Kidney epithelial cell (primary cell): ENCODE results near the gene NLRC5. TPM values are rescaled to one million over a fixed set of nuclear protein-coding genes. Genes with fewer than 3 reads are reported as not detected.

Experiments used
- DNase-seq: peaks from one replicate; pipeline ENCODE4 v3.0.0-alpha.2; 2010; ENCODE audit warnings: low read depth
- H3K27me3 ChIP-seq: 2 replicates; pipeline ENCODE4 v1.6.0; 2011; ENCODE audit warnings: low read length; ENCODE audit not compliant: control insufficient read depth, insufficient read depth
- H3K36me3 ChIP-seq: 2 replicates; pipeline ENCODE4 v1.5.1; 2011; ENCODE audit warnings: low read length; ENCODE audit not compliant: control insufficient read depth, insufficient read depth
- H3K4me3 ChIP-seq: 2 replicates; pipeline ENCODE4 v1.5.1; 2011; ENCODE audit warnings: low read depth, mild to moderate bottlenecking, control low read depth, low read length
- CTCF ChIP-seq: IDR thresholded peaks from 2 replicates; pipeline ENCODE4 v1.5.1; 2011; ENCODE audit warnings: mild to moderate bottlenecking, moderate library complexity, low read length, control low read depth, inconsistent platforms; ENCODE audit not compliant: insufficient read depth, poor library complexity, severe bottlenecking
- total RNA-seq: library from RNA; depleted of rRNA; stranded (reverse); fragments of >200 nt; gene quantifications from 2 replicates; pipeline ENCODE4 v1.2.3, GENCODE V29; 2015

The NLRC5 gene
- total RNA-seq, 1 donor from 2014 or later, result 7.7 TPM

GRCh38 chr16:57110937-57111336, 121.6 kb downstream of the NLRC5 start:
- no peak for TF ChIP-seq CTCF
- peaks cover 4% of the 10 kb centered on the region for H3K36me3 ChIP-seq
- H3K4me3 ChIP-seq, result no peak overlapping the region
- H3K27me3 ChIP-seq, result no peaks in the 10 kb centered on the region
- DNase-seq, result no peak

- no peak for DNase-seq
- Histone ChIP-seq H3K36me3 (peaks cover 4% of the 10 kb centered on the region), H3K4me3 (no peak overlapping the region), H3K27me3 (no peaks in the 10 kb centered on the region)
- TF ChIP-seq CTCF, result no peak
Observed at GRCh38 chr16:57111420-57111819, 122.1 kb downstream of the NLRC5 start.

- Histone ChIP-seq H3K27me3 (no peaks in the 10 kb centered on the region), H3K36me3 (peaks cover 5% of the 10 kb centered on the region), H3K4me3 (no peak overlapping the region)
- no peak for TF ChIP-seq CTCF
- DNase-seq, result no peak
Observed at GRCh38 chr16:57112403-57113041, 123.2 kb downstream of the NLRC5 start.

GRCh38 chr16:57113042-57113453, 123.7 kb downstream of the NLRC5 start:
- Histone ChIP-seq H3K36me3 (peaks cover 5% of the 10 kb centered on the region), H3K4me3 (no peak overlapping the region), H3K27me3 (no peaks in the 10 kb centered on the region)
- peak; percentile 25 for DNase-seq
- TF ChIP-seq CTCF, result no peak

GRCh38 chr16:57113664-57114063, 124.3 kb downstream of the NLRC5 start:
- peaks cover 5% of the 10 kb centered on the region for H3K36me3 ChIP-seq
- no peak overlapping the region for H3K4me3 ChIP-seq
- DNase-seq, result no peak
- TF ChIP-seq CTCF, result no peak
- H3K27me3 ChIP-seq, result no peaks in the 10 kb centered on the region

- TF ChIP-seq CTCF, result no peak
- no peak for DNase-seq
- no peak overlapping the region for H3K4me3 ChIP-seq
Observed at GRCh38 chr16:57115168-57115513, 125.8 kb downstream of the NLRC5 start.

More at GRCh38 chr16:57115168-57115513, 125.8 kb downstream of the NLRC5 start:
- no peaks in the 10 kb centered on the region for H3K27me3 ChIP-seq
- peaks cover 7% of the 10 kb centered on the region for H3K36me3 ChIP-seq
